Activated B cell treated with CpG ODN at 0.5 μM for 24 hours (primary cell): Measurements from ENCODE around the gene C1QBP. TPM values are rescaled to one million over a fixed set of nuclear protein-coding genes. Genes with fewer than 3 reads are reported as not detected.

Source experiments
- ATAC-seq: fragments of 200-7000 bp; cut with Tn5 transposase; one replicate; pipeline ENCODE4 v1.10.0; 2021; ENCODE audit warnings: low read depth, mild to moderate bottlenecking, moderate library complexity
- CTCF ChIA-PET: fragments of 350-600 bp; sonication (Branson Sonifier 250); formaldehyde crosslinking; loops from one replicate; lab custom pipeline; 2021; ENCODE audit warnings: antibody characterized with exemption; lab: Charles Lee
- POLR2A ChIA-PET: fragments of 350-600 bp; sonication (Branson Sonifier 250); formaldehyde crosslinking; loops from one replicate; lab custom pipeline; 2021; ENCODE audit warnings: antibody characterized with exemption; lab: Charles Lee
- DNase-seq: peaks from one replicate; pipeline ENCODE4 v3.0.0; 2022
- H3K27ac Mint-ChIP-seq: one replicate; pipeline ENCODE4 v1.8.0; 2020; ENCODE audit warnings: mixed read lengths
- H3K27me3 Mint-ChIP-seq: one replicate; pipeline ENCODE4 v1.8.0; 2021; ENCODE audit warnings: mixed read lengths
- H3K36me3 Mint-ChIP-seq: one replicate; pipeline ENCODE4 v1.8.0; 2021; ENCODE audit warnings: low read depth, mixed read lengths
- H3K4me1 Mint-ChIP-seq: one replicate; pipeline ENCODE4 v1.8.0; 2021; ENCODE audit warnings: mixed read lengths
- H3K4me3 Mint-ChIP-seq: one replicate; pipeline ENCODE4 v1.8.0; 2020; ENCODE audit warnings: mild to moderate bottlenecking, mixed read lengths
- H3K9me3 Mint-ChIP-seq: one replicate; pipeline ENCODE4 v1.8.0; 2020; ENCODE audit warnings: mixed read lengths
- CTCF ChIP-seq: fragments of 200-600 bp; IDR thresholded peaks from one replicate; pipeline ENCODE4 v1.8.0; 2022; ENCODE audit warnings: antibody characterized with exemption, mild to moderate bottlenecking
- intact Hi-C: fragments of 100-400 bp; cut with micrococcal nuclease; formaldehyde crosslinking; loops from one replicate; pipeline ENCODE4 v1.15.1; 2024
- total RNA-seq: library from RNA; stranded (reverse); gene quantifications from 2 replicates; pipeline ENCODE4 v1.2.3, GENCODE V29; 2022

C1QBP gene
- total RNA-seq, 1 donor from 2014 or later = 160 TPM

GRCh38 chr17:5391678-5392077, 47.3 kb downstream of the C1QBP start:
- intact Hi-C loops = no loop called here
- H3K9me3 Mint-ChIP-seq = no peaks in the 10 kb centered on the region
- no peak for DNase-seq
- no peak overlapping the region for H3K4me3 Mint-ChIP-seq
- H3K4me1 Mint-ChIP-seq = peaks cover 6% of the 10 kb centered on the region
- H3K27ac Mint-ChIP-seq = no peak overlapping the region
- no peak for TF ChIP-seq CTCF
- ATAC-seq = no peak
- no peaks in the 10 kb centered on the region for H3K27me3 Mint-ChIP-seq
- ChIA-PET CTCF (interaction anchor here (1.3 to 1.7 kb wide), 2 partner anchors 48 to 50 kb away, joined by 3 to 4 read pairs; partner anchors contain the start of gene C1QBP), POLR2A (interaction anchor here (0.8 kb wide), 1 partner anchor 68 kb away, joined by 3 read pairs; no protein-coding TSS in a partner anchor)
- H3K36me3 Mint-ChIP-seq = peaks cover 82% of the 10 kb centered on the region

Other genes starting within 250 kb of the C1QBP start
- gene ZNF594, start 247.3 kb downstream of the C1QBP start, total RNA-seq = 20.4 and 26.8 TPM in 2 replicates
- 23.4 and 24.5 TPM in 2 replicates for gene SCIMP, start 204.3 kb downstream of the C1QBP start, total RNA-seq
- 63.5 and 67.5 TPM in 2 replicates for gene RABEP1, start 156.9 kb downstream of the C1QBP start, total RNA-seq
- 158 and 187 TPM in 2 replicates for gene NUP88, start 19.5 kb downstream of the C1QBP start, total RNA-seq
- gene RPAIN, start 19.0 kb downstream of the C1QBP start, total RNA-seq = 70.4 and 87.7 TPM in 2 replicates
- gene DHX33, start 29.8 kb upstream of the C1QBP start, total RNA-seq = 17.7 and 19.9 TPM in 2 replicates
- 63.2 and 76.8 TPM in 2 replicates for gene DERL2, start 47.0 kb upstream of the C1QBP start, total RNA-seq
- 29.7 and 31.2 TPM in 2 replicates for gene MIS12, start 47.4 kb upstream of the C1QBP start, total RNA-seq
- 35.5 and 40.4 TPM in 2 replicates for gene NLRP1, start 145.4 kb upstream of the C1QBP start, total RNA-seq